Stimulated activated CD4-positive, alpha-beta T cell treated with anti-CD3 and anti-CD28 coated beads, TNF-alpha, amount 100 ng/mL, for 48 hours (primary cell): ENCODE measurements around the gene U2AF1.
"Not testable (repeated sequence)": the region's sequence is repeated elsewhere in the genome, so short reads cannot be mapped to it uniquely, and the experiment has no call there.

Experiments
- DNase-seq, 3 donors: peaks; one replicate each; pipeline ENCODE4 v3.0.0-alpha.2; 2020; ENCODE audit warnings: low read depth in 3 of 3

U2AF1 gene

GRCh38 chr21:43076643-43077042 lies 30.7 kb downstream of the U2AF1 start:
- DNase-seq = not testable (repeated sequence)

GRCh38 chr21:43076023-43076637 lies 31.2 kb downstream of the U2AF1 start:
- not testable (repeated sequence) for DNase-seq

- not testable (repeated sequence) for DNase-seq
These were observed 32.0 kb downstream of the U2AF1 start, which contains the start of gene CBS for GRCh38 chr21:43075170-43076022. Gene CBS (minus strand): TSS chr21:43075835. CDS start chr21:43072193, 3,642 bp downstream.

- not testable (repeated sequence) for DNase-seq
These were observed 32.8 kb downstream of the U2AF1 start for GRCh38 chr21:43074401-43075169.

GRCh38 chr21:43072742-43073141 lies 34.6 kb downstream of the U2AF1 start:
- not testable (repeated sequence) for DNase-seq

- not testable (repeated sequence) for DNase-seq
These were observed 37.7 kb downstream of the U2AF1 start for GRCh38 chr21:43069682-43070081.

GRCh38 chr21:43068065-43068464 lies 39.3 kb downstream of the U2AF1 start:
- DNase-seq = not testable (repeated sequence)

GRCh38 chr21:43066690-43067089 lies 40.7 kb downstream of the U2AF1 start:
- DNase-seq = not testable (repeated sequence)

GRCh38 chr21:43065991-43066390 lies 41.4 kb downstream of the U2AF1 start:
- not testable (repeated sequence) for DNase-seq

GRCh38 chr21:43064265-43064917 lies 43.0 kb downstream of the U2AF1 start:
- not testable (repeated sequence) for DNase-seq

GRCh38 chr21:43062955-43063664 lies 44.3 kb downstream of the U2AF1 start:
- not testable (repeated sequence) for DNase-seq

- DNase-seq = not testable (repeated sequence)
These were observed 54.3 kb downstream of the U2AF1 start for GRCh38 chr21:43053112-43053511.

- DNase-seq = not testable (repeated sequence)
These were observed 61.2 kb downstream of the U2AF1 start for GRCh38 chr21:43045876-43046821.

- DNase-seq = not testable (repeated sequence)
These were observed 62.0 kb downstream of the U2AF1 start for GRCh38 chr21:43045165-43045875.

- not testable (repeated sequence) for DNase-seq
These were observed 62.8 kb downstream of the U2AF1 start for GRCh38 chr21:43044547-43044946.

- not testable (repeated sequence) for DNase-seq
These were observed 64.1 kb downstream of the U2AF1 start for GRCh38 chr21:43043291-43043690.
